ENCODE data around the gene DNAJC6. TPM values are rescaled to one million over a fixed set of nuclear protein-coding genes. Genes with fewer than 3 reads are reported as not detected.

Gene DNAJC6
- total and polyA plus RNA-seq, 2 of the 13 experiments (the other 11 are each of a cell fraction or from before 2014, with no cell fraction given) = 1.0 to 1.6 TPM

GRCh38 chr1:65265651-65266351, 43.5 kb upstream of the DNAJC6 start (continued):
- TF ChIP-seq, protein P1, sequence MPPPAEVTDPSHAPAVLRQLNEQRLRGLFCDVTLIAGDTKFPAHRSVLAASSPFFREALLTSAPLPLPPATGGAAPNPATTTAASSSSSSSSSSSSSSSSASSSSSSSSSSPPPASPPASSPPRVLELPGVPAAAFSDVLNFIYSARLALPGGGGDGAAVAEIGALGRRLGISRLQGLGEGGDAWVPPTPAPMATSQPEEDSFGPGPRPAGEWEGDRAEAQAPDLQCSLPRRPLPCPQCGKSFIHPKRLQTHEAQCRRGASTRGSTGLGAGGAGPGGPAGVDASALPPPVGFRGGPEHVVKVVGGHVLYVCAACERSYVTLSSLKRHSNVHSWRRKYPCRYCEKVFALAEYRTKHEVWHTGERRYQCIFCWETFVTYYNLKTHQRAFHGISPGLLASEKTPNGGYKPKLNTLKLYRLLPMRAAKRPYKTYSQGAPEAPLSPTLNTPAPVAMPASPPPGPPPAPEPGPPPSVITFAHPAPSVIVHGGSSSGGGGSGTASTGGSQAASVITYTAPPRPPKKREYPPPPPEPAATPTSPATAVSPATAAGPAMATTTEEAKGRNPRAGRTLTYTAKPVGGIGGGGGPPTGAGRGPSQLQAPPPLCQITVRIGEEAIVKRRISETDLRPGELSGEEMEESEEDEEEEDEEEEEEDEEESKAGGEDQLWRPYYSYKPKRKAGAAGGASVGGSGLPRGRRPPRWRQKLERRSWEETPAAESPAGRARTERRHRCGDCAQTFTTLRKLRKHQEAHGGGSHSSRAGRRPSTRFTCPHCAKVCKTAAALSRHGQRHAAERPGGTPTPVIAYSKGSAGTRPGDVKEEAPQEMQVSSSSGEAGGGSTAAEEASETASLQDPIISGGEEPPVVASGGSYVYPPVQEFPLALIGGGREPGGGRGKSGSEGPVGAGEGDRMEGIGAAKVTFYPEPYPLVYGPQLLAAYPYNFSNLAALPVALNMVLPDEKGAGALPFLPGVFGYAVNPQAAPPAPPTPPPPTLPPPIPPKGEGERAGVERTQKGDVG (CRISPR knock-in tag; IDR thresholded peaks at IDR 0.05; ENCODE audit: borderline replicate concordance) = 0 out of 2 replicates have a peak, but pooled peaks have one; percentile 39
- TF ChIP-seq MYPOP (CRISPR knock-in tag; IDR thresholded peaks at IDR 0.05) (peak; percentile 91), ZNF83 (CRISPR knock-in tag; IDR thresholded peaks at IDR 0.05; ENCODE audit: borderline replicate concordance) (peak; percentile 47; the same call in 1 of the 2 replicates), ZNF501 (CRISPR knock-in tag; IDR thresholded peaks at IDR 0.05) (peak; percentile 68), NONO (IDR thresholded peaks at IDR 0.05) (no peak), NONO (CRISPR knock-in tag; conservative IDR thresholded peaks at IDR 0.05) (0 out of 2 replicates have a peak, but pooled peaks have one; percentile 21), ZNF709 (CRISPR knock-in tag; IDR thresholded peaks at IDR 0.05) (peak; percentile 62; the same call in 1 of the 2 replicates), SOX5 (CRISPR knock-in tag; IDR thresholded peaks at IDR 0.05; ENCODE audit: borderline replicate concordance) (0 out of 2 replicates have a peak, but pooled peaks have one; percentile 12), ZNF224 (CRISPR knock-in tag; IDR thresholded peaks at IDR 0.05) (peak; percentile 78; the same call in 1 of the 2 replicates), UBTF (CRISPR knock-in tag; IDR thresholded peaks at IDR 0.05) (peak; percentile 80), LCORL (IDR thresholded peaks at IDR 0.05) (no peak), LCORL (CRISPR knock-in tag; IDR thresholded peaks at IDR 0.05) (0 out of 2 replicates have a peak, but pooled peaks have one; percentile 23), REPIN1 (CRISPR knock-in tag; IDR thresholded peaks at IDR 0.05; ENCODE audit: borderline replicate concordance, low read depth) (0 out of 2 replicates have a peak, but pooled peaks have one; percentile 28), KDM5B (CRISPR knock-in tag; IDR thresholded peaks at IDR 0.05; ENCODE audit: borderline replicate concordance) (peak; percentile 82; the same call in 1 of the 2 replicates), REXO4 (CRISPR knock-in tag; IDR thresholded peaks at IDR 0.05; ENCODE audit: borderline replicate concordance) (0 out of 2 replicates have a peak, but pooled peaks have one; percentile 66), ZHX1 (CRISPR knock-in tag; IDR thresholded peaks at IDR 0.05; ENCODE audit: low read depth) (peak; percentile 51; the same call in 1 of the 2 replicates)
